Measurements from ENCODE around the gene CTNNA2.

GRCh38 chr2:80403081-80403480 lies 890.2 kb downstream of the CTNNA2 start:
- TF ChIP-seq, protein P1, sequence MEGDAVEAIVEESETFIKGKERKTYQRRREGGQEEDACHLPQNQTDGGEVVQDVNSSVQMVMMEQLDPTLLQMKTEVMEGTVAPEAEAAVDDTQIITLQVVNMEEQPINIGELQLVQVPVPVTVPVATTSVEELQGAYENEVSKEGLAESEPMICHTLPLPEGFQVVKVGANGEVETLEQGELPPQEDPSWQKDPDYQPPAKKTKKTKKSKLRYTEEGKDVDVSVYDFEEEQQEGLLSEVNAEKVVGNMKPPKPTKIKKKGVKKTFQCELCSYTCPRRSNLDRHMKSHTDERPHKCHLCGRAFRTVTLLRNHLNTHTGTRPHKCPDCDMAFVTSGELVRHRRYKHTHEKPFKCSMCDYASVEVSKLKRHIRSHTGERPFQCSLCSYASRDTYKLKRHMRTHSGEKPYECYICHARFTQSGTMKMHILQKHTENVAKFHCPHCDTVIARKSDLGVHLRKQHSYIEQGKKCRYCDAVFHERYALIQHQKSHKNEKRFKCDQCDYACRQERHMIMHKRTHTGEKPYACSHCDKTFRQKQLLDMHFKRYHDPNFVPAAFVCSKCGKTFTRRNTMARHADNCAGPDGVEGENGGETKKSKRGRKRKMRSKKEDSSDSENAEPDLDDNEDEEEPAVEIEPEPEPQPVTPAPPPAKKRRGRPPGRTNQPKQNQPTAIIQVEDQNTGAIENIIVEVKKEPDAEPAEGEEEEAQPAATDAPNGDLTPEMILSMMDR (conservative IDR thresholded peaks at IDR 0.05) = no peak
- TF ChIP-seq EZH2 (IDR thresholded peaks at IDR 0.05; ENCODE audit: low read depth) = no peak

Data from PC-9 (cell line).